Measurements from ENCODE around the gene CDK18. TPM values are rescaled to one million over a fixed set of nuclear protein-coding genes. Genes with fewer than 3 reads are reported as not detected.

The CDK18 gene
- total and polyA plus RNA-seq, 4 donors, result 2.4 to 3.7 (median 3.1) TPM

DNA sequence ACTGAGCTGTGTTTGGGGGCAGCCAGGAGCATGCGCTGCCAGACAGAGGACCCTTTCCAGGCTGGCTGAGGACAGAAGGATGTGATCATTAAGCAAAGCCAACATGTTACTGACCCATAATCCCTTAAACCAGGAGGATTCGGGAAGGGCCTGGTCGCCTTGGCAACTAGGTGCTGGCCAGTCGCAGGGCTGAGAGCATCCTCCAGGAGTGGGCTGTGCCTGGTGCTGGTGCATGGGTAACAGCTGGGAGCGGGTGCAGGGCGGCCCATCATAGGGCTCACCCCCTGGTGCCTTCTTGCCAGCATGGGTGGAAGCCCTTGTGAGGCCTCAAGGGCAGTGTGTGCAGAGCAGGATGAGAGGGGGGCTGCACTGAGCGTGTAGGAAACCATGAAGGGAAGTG is 17.2 kb downstream of the CDK18 start:
- Histone ChIP-seq H3K27me3 (ENCODE audit: control insufficient read depth in 4 of 4, insufficient read depth in 4 of 4, low read length in 3 of 4) (no peaks in the 10 kb centered on the region), H3K36me3 (ENCODE audit: control insufficient read depth in 4 of 4, insufficient read depth in 3 of 4, low read depth in 1 of 4, low read length in 3 of 4) (no peaks in the 10 kb centered on the region), H3K27ac (ENCODE audit: low read depth in 1 of 2, low read length in 2 of 2) (no peak overlapping the region), H3K9me3 (ENCODE audit: control insufficient read depth in 4 of 4, low read length in 3 of 4) (no peaks in the 10 kb centered on the region), H3K4me1 (ENCODE audit: control insufficient read depth in 4 of 4, insufficient read depth in 4 of 4, low read length in 3 of 4) (no peaks in the 10 kb centered on the region), H3K9ac (ENCODE audit: low read depth in 1 of 2, low read length in 2 of 2) (no peak overlapping the region), H3K4me3 (ENCODE audit: low read depth in 1 of 3, low read length in 3 of 3) (no peak overlapping the region)
- TF ChIP-seq RXRA (IDR thresholded peaks at IDR 0.05) (no peak), FOXA2 (IDR thresholded peaks at IDR 0.05) (no peak), JUND (IDR thresholded peaks at IDR 0.05) (no peak), EGR1 (IDR thresholded peaks at IDR 0.05; ENCODE audit: low read depth in 2 of 2) (no peak), GABPA (IDR thresholded peaks at IDR 0.05 in 1 of 2, conservative IDR thresholded peaks at IDR 0.05 in 1 of 2) (no peak), HNF4G (IDR thresholded peaks at IDR 0.05) (no peak), FOXA1 (IDR thresholded peaks at IDR 0.05) (no peak), HNF4A (conservative IDR thresholded peaks at IDR 0.05) (no peak), YY1 (IDR thresholded peaks at IDR 0.05) (no peak), SP1 (IDR thresholded peaks at IDR 0.05) (no peak), TAF1 (conservative IDR thresholded peaks at IDR 0.05) (no peak), RAD21 (IDR thresholded peaks at IDR 0.05) (no peak)
- TF ChIP-seq, protein P1, sequence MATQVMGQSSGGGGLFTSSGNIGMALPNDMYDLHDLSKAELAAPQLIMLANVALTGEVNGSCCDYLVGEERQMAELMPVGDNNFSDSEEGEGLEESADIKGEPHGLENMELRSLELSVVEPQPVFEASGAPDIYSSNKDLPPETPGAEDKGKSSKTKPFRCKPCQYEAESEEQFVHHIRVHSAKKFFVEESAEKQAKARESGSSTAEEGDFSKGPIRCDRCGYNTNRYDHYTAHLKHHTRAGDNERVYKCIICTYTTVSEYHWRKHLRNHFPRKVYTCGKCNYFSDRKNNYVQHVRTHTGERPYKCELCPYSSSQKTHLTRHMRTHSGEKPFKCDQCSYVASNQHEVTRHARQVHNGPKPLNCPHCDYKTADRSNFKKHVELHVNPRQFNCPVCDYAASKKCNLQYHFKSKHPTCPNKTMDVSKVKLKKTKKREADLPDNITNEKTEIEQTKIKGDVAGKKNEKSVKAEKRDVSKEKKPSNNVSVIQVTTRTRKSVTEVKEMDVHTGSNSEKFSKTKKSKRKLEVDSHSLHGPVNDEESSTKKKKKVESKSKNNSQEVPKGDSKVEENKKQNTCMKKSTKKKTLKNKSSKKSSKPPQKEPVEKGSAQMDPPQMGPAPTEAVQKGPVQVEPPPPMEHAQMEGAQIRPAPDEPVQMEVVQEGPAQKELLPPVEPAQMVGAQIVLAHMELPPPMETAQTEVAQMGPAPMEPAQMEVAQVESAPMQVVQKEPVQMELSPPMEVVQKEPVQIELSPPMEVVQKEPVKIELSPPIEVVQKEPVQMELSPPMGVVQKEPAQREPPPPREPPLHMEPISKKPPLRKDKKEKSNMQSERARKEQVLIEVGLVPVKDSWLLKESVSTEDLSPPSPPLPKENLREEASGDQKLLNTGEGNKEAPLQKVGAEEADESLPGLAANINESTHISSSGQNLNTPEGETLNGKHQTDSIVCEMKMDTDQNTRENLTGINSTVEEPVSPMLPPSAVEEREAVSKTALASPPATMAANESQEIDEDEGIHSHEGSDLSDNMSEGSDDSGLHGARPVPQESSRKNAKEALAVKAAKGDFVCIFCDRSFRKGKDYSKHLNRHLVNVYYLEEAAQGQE (IDR thresholded peaks at IDR 0.05), result no peak
- TF ChIP-seq, protein P2, sequence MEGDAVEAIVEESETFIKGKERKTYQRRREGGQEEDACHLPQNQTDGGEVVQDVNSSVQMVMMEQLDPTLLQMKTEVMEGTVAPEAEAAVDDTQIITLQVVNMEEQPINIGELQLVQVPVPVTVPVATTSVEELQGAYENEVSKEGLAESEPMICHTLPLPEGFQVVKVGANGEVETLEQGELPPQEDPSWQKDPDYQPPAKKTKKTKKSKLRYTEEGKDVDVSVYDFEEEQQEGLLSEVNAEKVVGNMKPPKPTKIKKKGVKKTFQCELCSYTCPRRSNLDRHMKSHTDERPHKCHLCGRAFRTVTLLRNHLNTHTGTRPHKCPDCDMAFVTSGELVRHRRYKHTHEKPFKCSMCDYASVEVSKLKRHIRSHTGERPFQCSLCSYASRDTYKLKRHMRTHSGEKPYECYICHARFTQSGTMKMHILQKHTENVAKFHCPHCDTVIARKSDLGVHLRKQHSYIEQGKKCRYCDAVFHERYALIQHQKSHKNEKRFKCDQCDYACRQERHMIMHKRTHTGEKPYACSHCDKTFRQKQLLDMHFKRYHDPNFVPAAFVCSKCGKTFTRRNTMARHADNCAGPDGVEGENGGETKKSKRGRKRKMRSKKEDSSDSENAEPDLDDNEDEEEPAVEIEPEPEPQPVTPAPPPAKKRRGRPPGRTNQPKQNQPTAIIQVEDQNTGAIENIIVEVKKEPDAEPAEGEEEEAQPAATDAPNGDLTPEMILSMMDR (IDR thresholded peaks at IDR 0.05; ENCODE audit: low read depth, low read length, missing input control), result no peak
- TF ChIP-seq, protein P3, sequence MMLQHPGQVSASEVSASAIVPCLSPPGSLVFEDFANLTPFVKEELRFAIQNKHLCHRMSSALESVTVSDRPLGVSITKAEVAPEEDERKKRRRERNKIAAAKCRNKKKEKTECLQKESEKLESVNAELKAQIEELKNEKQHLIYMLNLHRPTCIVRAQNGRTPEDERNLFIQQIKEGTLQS (IDR thresholded peaks at IDR 0.05), result no peak
- TF ChIP-seq, protein P4, sequence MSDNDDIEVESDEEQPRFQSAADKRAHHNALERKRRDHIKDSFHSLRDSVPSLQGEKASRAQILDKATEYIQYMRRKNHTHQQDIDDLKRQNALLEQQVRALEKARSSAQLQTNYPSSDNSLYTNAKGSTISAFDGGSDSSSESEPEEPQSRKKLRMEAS (IDR thresholded peaks at IDR 0.05), result no peak
- TF ChIP-seq, protein P5, sequence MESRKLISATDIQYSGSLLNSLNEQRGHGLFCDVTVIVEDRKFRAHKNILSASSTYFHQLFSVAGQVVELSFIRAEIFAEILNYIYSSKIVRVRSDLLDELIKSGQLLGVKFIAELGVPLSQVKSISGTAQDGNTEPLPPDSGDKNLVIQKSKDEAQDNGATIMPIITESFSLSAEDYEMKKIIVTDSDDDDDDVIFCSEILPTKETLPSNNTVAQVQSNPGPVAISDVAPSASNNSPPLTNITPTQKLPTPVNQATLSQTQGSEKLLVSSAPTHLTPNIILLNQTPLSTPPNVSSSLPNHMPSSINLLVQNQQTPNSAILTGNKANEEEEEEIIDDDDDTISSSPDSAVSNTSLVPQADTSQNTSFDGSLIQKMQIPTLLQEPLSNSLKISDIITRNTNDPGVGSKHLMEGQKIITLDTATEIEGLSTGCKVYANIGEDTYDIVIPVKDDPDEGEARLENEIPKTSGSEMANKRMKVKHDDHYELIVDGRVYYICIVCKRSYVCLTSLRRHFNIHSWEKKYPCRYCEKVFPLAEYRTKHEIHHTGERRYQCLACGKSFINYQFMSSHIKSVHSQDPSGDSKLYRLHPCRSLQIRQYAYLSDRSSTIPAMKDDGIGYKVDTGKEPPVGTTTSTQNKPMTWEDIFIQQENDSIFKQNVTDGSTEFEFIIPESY (IDR thresholded peaks at IDR 0.05), result no peak
- no peak for DNase-seq (ENCODE audit: low spot score)
- 88% methylated on average over 7 of the region's 7 CpGs for WGBS

DNA sequence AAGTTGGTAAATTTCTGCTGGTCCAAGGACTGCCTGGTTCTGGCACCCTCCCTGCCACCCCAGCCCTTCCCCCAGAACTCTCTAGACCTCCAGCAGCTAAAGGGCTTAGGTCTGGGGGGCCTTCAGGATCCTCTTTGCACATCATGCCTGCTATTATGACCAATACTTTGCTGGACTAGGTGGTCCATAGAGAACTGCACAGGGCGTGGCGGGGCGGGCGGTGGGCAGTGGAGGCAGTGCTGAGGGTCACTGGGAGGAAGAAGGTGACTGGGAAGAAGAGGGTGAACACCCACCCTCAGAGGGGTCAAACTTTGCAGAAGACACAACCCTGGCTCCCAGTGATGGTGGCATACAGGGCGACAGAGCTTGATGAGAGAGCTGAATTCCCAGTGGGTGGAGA is 18.2 kb downstream of the CDK18 start:
- Histone ChIP-seq H3K27me3 (ENCODE audit: control insufficient read depth in 4 of 4, insufficient read depth in 4 of 4, low read length in 3 of 4) (no peaks in the 10 kb centered on the region), H3K4me3 (ENCODE audit: low read depth in 1 of 3, low read length in 3 of 3) (no peak overlapping the region), H3K4me1 (ENCODE audit: control insufficient read depth in 4 of 4, insufficient read depth in 4 of 4, low read length in 3 of 4) (no peaks in the 10 kb centered on the region), H3K36me3 (ENCODE audit: control insufficient read depth in 4 of 4, insufficient read depth in 3 of 4, low read depth in 1 of 4, low read length in 3 of 4) (no peaks in the 10 kb centered on the region), H3K9me3 (ENCODE audit: control insufficient read depth in 4 of 4, low read length in 3 of 4) (no peaks in the 10 kb centered on the region), H3K27ac (ENCODE audit: low read depth in 1 of 2, low read length in 2 of 2) (no peak overlapping the region), H3K9ac (ENCODE audit: low read depth in 1 of 2, low read length in 2 of 2) (no peak overlapping the region)
- no peak for TF ChIP-seq SP1 (IDR thresholded peaks at IDR 0.05)
- 98% methylated on average over 5 of the region's 5 CpGs for WGBS
- no peak for DNase-seq (ENCODE audit: low spot score)
